Endothelial cell of umbilical vein (primary cell): ENCODE measurements around the gene AGL. TPM values are rescaled to one million over a fixed set of nuclear protein-coding genes. Genes with fewer than 3 reads are reported as not detected.
"Not testable (repeated sequence)": the region's sequence is repeated elsewhere in the genome, so short reads cannot be mapped to it uniquely, and the experiment has no call there.

Experiments
- BruUV-seq: library from RNA; stranded (reverse); fragments of 400-500 nt; replicated peaks from 2 replicates; lab custom pipeline; 2021; lab: Mats Ljungman, UMichigan
- CTCF ChIA-PET: fragments of 300-600, 350-600 bp; sonication (Branson Sonifier 250); formaldehyde crosslinking; loops from one replicate; lab custom pipeline; 2021; ENCODE audit warnings: antibody characterized with exemption, inconsistent platforms; lab: Charles Lee
- POLR2A ChIA-PET: fragments of 300-600, 350-600 bp; sonication (Branson Sonifier 250); formaldehyde crosslinking; loops from one replicate; lab custom pipeline; 2021; ENCODE audit warnings: antibody characterized with exemption, inconsistent platforms; lab: Charles Lee
- DNase-seq: peaks from one replicate; pipeline ENCODE4 v3.0.0-alpha.2; 2011; ENCODE audit warnings: low read depth, low spot score
- FAIRE-seq: peaks from 2 replicates; lab custom pipeline; 2011; peaks lifted over from hg19 to GRCh38; lab: Jason Lieb, UNC
- H2AFZ ChIP-seq: 2 replicates; pipeline ENCODE4 v1.6.0; 2012; ENCODE audit warnings: low read depth, low read length, control low read depth, inconsistent platforms
- H3K27ac ChIP-seq: 2 replicates; pipeline ENCODE4 v1.5.1; 2011; ENCODE audit warnings: low read depth, mild to moderate bottlenecking, control low read depth, low read length, moderate library complexity; ENCODE audit not compliant: insufficient read depth
- H3K27me3 ChIP-seq, 2 experiments: 2 replicates each; pipeline versions ENCODE4 v1.6.0 to v1.6.1; 2011; ENCODE audit warnings: low read length in 2 of 2, mixed read lengths in 1 of 2; ENCODE audit not compliant: control insufficient read depth in 2 of 2, insufficient read depth in 2 of 2
- H3K36me3 ChIP-seq, 2 experiments: 2 replicates in 1 of 2; 3 replicates in 1 of 2; pipeline ENCODE4 v1.5.1; 2011; ENCODE audit warnings: low read length in 2 of 2, mild to moderate bottlenecking in 1 of 2, moderate library complexity in 1 of 2; ENCODE audit not compliant: control insufficient read depth in 2 of 2, insufficient read depth in 2 of 2; ENCODE audit errors: extremely low read depth in 1 of 2
- H3K4me1 ChIP-seq: 3 replicates; pipeline ENCODE4 v1.5.1; 2011; ENCODE audit warnings: mild to moderate bottlenecking, low read length; ENCODE audit not compliant: control insufficient read depth, insufficient read depth; ENCODE audit errors: extremely low read depth
- H3K4me2 ChIP-seq: 2 replicates; pipeline ENCODE4 v1.6.1; 2011; ENCODE audit warnings: low read length, control low read depth, mixed read lengths; ENCODE audit not compliant: insufficient read depth
- H3K4me3 ChIP-seq, 3 experiments: fragments of 200-600 bp in 1 of 3; sonication (generic), shearing (Covaris generic) in 1 of 3; replicated peaks in 1 of 3; 2 replicates each; pipeline ENCODE4 v1.5.1; 2011 to 2016; ENCODE audit warnings: control low read depth in 3 of 3, low read length in 3 of 3, mild to moderate bottlenecking in 2 of 3, inconsistent platforms in 1 of 3, low read depth in 1 of 3, moderate library complexity in 1 of 3; ENCODE audit not compliant: insufficient read depth in 1 of 3
- H3K79me2 ChIP-seq: 2 replicates; pipeline ENCODE4 v1.6.0; 2012; ENCODE audit warnings: low read length, inconsistent platforms; ENCODE audit not compliant: control insufficient read depth, insufficient read depth
- H3K9ac ChIP-seq: replicated peaks from 2 replicates; pipeline ENCODE3; 2011; ENCODE audit warnings: low read length, control low read depth; ENCODE audit not compliant: insufficient read depth; ENCODE audit errors: extremely low read depth
- H3K9me1 ChIP-seq: replicated peaks from 3 replicates; pipeline ENCODE4 v1.6.0; 2011; ENCODE audit warnings: mild to moderate bottlenecking, low read length; ENCODE audit not compliant: control insufficient read depth, insufficient read depth; ENCODE audit errors: extremely low read depth
- H3K9me3 ChIP-seq: replicated peaks from 2 replicates; pipeline ENCODE4 v1.5.1; 2012; ENCODE audit warnings: low read length, inconsistent platforms; ENCODE audit not compliant: control insufficient read depth, insufficient read depth
- H4K20me1 ChIP-seq: replicated peaks from 2 replicates; pipeline ENCODE3; 2011; ENCODE audit warnings: mild to moderate bottlenecking, low read length; ENCODE audit not compliant: control insufficient read depth, insufficient read depth; ENCODE audit errors: extremely low read depth
- CTCF ChIP-seq, 2 donors: IDR thresholded peaks; 1 replicate in 1 of 2; 2 replicates in 1 of 2; pipeline ENCODE4 v1.5.1; 2011; ENCODE audit warnings: low read length in 2 of 2, mild to moderate bottlenecking in 2 of 2, moderate library complexity in 2 of 2, control low read depth in 1 of 2, inconsistent platforms in 1 of 2, low read depth in 1 of 2; ENCODE audit not compliant: insufficient read depth in 1 of 2; ENCODE audit errors: extremely low read depth in 1 of 2
- EZH2 ChIP-seq: IDR thresholded peaks from 2 replicates; pipeline ENCODE4 v1.6.1; 2012; ENCODE audit warnings: borderline replicate concordance, low read depth, mild to moderate bottlenecking, moderate library complexity, low read length, inconsistent platforms; ENCODE audit not compliant: severe bottlenecking
- FOS ChIP-seq: IDR thresholded peaks from 2 replicates; pipeline ENCODE4 v1.6.1; 2011; ENCODE audit warnings: mild to moderate bottlenecking, low read length, moderate library complexity, borderline replicate concordance; ENCODE audit not compliant: insufficient read depth
- MYC ChIP-seq: IDR thresholded peaks from one replicate; pipeline ENCODE4 v1.6.1; 2011; ENCODE audit warnings: mild to moderate bottlenecking, low read depth, low read length
- dilution Hi-C: fragments of 300-500 bp; cut with MboI; formaldehyde crosslinking; loops from one replicate; pipeline ENCODE4 v1.15.0; 2019; ENCODE audit warnings: low sequenced_read_pairs; ENCODE audit not compliant: extremely low pct_ligation_motif_present
- intact Hi-C: fragments of 100-400 bp; cut with micrococcal nuclease; formaldehyde crosslinking; loops from one replicate; pipeline ENCODE4 v1.10.0; 2022
- polyA plus RNA-seq, 4 experiments: library from polyadenylated mRNA; depleted of rRNA in 3 of 4; stranded (reverse) in 3 of 4; unstranded in 1 of 4; fragments of >200 nt; gene quantifications; 2 replicates each; pipeline versions ENCODE4 v1.2.1 to v1.2.3, GENCODE V29; 2011 to 2012; ENCODE audit warnings: missing spikeins in 1 of 4
- total RNA-seq: library from RNA; stranded (reverse); gene quantifications from 2 replicates; pipeline ENCODE4 v1.2.3, GENCODE V29; 2021

AGL gene
- total and polyA plus RNA-seq, 2 donors (not counting 3 experiments of a cell fraction or from before 2014, with no cell fraction given), result 1.5 to 10.7 TPM

GRCh38 chr1:99891997-99892396 is 41.8 kb downstream of the AGL start:
- Histone ChIP-seq H3K9me1 (no peaks in the 10 kb centered on the region), H3K9ac (no peak overlapping the region), H2AFZ (no peak overlapping the region), H3K36me3 (no peaks in the 10 kb centered on the region), H3K79me2 (no peaks in the 10 kb centered on the region), H3K4me2 (no peak overlapping the region), H3K4me1 (peaks cover 3% of the 10 kb centered on the region), H3K27me3 (no peaks in the 10 kb centered on the region), H3K27ac (no peak overlapping the region), H4K20me1 (no peaks in the 10 kb centered on the region), H3K9me3 (no peaks in the 10 kb centered on the region), H3K4me3 (no peak overlapping the region)
- POLR2A ChIA-PET, result no interaction called here
- intact Hi-C loops, result no loop called here
- TF ChIP-seq MYC (no peak), FOS (no peak), CTCF (IDR thresholded peaks at IDR 0.05; ENCODE audit: extremely low read depth in 1 of 2, insufficient read depth in 1 of 2, low read depth in 1 of 2, low read length in 2 of 2) (no peak), EZH2 (no peak)
- no TSS peak for BruUV-seq
- FAIRE-seq, result no peak
- dilution Hi-C loops, result no loop called here
- CTCF ChIA-PET, result interaction anchor here (1.0 kb wide), 1 partner anchor 10 kb away, joined by 3 read pairs; no protein-coding TSS in a partner anchor
- no peak for DNase-seq

DNA sequence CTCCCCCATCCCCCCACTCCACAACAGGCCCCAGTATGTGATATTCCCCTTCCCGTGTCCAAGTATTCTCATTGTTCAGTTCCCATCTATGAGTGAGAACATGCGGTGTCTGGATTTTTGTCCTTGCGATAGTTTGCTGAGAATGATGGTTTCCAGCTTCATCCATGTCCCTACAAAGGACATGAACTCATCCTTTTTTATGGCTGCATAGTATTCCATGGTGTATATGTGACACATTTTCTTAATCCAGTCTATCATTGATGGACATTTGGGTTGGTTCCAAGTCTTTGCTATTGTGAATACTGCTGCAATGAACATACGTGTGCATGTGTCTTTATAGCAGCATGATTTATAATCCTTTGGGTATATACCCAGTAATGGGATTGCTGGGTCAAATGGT is 53.1 kb downstream of the AGL start:
- H3K27ac ChIP-seq, POLR2A ChIA-PET, H3K9me1 ChIP-seq, BruUV-seq, H4K20me1 ChIP-seq, H3K9me3 ChIP-seq, intact Hi-C loops, FAIRE-seq, H3K36me3 ChIP-seq, H3K79me2 ChIP-seq, H3K4me1 ChIP-seq, H2AFZ ChIP-seq, H3K9ac ChIP-seq, dilution Hi-C loops, H3K27me3 ChIP-seq, H3K4me2 ChIP-seq, DNase-seq, H3K4me3 ChIP-seq, CTCF ChIA-PET: not testable (repeated sequence)
